Activated T-cell treated with anti-CD3 and anti-CD28 coated beads for 48 hours (primary cell): Measurements from ENCODE around the gene JUNB.

ENCODE experiments used
- DNase-seq: peaks from one replicate; pipeline ENCODE4 v3.0.0-alpha.2; 2020; ENCODE audit warnings: low read depth

Gene JUNB

DNA sequence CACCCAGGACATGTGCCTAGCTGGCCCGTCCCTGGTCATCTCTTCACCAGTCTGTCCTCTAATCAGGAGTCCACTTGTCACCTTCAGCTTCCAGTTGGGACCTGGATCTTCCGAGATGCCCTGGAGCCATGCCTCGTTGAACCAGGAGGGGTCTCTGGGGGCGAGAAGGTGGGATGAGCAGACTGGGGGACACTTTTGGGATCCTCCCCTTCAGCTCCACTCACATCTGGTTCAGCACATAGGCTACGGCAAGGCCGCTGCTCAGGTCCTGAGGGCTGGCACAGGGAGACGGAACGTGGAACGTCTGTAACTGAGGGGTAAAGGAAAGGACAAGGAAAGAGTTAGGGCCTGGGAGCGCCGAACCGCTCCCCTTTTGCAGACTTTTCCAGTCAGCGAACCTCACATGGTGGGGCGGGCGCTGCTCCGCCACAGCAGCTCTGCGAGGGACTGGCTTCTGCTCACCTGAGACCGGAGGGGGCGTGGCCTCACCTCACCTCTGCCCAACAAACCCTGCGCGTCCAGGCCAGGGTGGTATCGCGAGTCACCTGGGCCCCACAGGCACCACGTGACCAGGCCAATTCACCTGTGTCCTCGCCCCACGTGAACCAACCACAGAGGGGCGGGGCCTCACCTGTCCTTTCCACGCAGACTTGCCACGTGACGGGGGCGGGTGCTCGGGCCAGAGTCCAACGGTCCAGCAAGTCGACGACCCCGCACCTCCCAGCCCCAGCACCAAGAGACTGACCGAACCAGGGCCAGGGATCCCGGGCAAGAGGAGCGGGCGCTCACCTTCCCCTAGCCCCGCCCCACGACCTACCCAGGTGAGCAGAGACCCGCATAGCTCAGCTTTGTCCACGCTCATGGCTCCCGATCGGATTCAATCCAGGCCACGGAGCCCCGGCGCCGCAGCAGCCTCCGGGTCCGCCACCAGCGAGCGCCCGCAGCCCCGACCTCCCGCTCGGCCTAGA lies 16.4 kb upstream of the JUNB start, which contains the start of gene HOOK2:
TSS of gene HOOK2 (minus strand) at position 965 of the 968 bp plus-strand sequence. CDS start at position 862, 103 bp downstream.
- no peak for DNase-seq

GRCh38 chr19:12777217-12778016 lies 13.9 kb upstream of the JUNB start:
- DNase-seq, result peak; percentile 83

- no peak for DNase-seq
Measured at GRCh38 chr19:12778017-12778904, 13.0 kb upstream of the JUNB start.

DNA sequence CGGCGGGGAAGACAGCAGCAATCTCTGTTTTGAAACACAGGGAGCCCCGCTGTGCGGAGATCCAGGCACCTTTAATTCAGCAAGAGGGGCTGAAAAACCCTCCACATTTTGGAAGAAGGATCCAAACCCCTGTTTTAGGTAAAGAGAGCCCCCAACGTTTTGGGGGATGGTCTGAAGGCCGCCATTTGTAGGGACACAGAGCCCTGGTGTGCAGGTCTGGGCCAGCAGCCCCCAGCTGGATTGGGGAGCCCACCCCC lies 12.5 kb upstream of the JUNB start:
- DNase-seq, result no peak

DNA sequence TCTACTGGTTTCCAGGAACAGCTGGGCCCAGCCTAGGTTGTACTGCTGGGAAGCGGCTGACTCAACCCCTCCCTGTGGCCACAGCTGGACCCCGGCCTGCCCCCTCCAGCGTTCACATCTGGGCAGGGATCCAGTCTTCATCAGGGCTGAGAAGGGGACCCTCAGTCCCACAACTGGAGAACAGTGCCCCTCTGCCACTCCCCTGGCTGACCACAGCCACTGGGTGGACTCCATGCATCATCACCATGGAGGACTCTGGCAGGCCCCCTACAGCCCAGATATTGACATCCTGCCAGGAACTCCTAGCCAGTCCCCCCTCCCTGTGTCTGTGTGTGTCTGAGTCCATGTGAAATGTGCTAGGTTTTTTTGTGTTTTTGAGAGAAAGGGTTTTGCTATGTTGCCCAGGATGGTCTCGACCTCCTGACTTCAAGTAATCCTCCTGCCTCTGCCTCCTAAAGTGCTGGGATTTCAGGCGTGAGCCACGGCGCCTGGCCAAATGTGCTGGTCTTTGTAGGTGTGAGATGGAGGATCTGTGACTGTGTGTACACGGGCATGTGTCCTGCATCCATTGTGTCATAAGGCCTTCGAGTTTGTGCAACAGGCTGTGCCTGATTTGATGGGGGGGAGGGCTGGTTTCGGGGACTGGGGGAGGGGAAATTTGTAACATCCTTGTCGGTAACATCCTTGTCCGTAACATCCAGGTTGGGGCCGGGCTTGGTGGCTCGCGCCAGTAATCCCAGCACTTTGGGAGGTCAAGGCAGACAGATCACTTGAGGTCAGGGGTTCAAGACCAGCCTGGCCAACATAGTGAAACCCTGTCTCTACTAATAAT lies 11.9 kb upstream of the JUNB start:
- DNase-seq, result no peak

GRCh38 chr19:12782174-12782423 lies 9.2 kb upstream of the JUNB start:
- no peak for DNase-seq

- DNase-seq, result peak; percentile 89
Measured at GRCh38 chr19:12782424-12783290, 8.6 kb upstream of the JUNB start.

DNA sequence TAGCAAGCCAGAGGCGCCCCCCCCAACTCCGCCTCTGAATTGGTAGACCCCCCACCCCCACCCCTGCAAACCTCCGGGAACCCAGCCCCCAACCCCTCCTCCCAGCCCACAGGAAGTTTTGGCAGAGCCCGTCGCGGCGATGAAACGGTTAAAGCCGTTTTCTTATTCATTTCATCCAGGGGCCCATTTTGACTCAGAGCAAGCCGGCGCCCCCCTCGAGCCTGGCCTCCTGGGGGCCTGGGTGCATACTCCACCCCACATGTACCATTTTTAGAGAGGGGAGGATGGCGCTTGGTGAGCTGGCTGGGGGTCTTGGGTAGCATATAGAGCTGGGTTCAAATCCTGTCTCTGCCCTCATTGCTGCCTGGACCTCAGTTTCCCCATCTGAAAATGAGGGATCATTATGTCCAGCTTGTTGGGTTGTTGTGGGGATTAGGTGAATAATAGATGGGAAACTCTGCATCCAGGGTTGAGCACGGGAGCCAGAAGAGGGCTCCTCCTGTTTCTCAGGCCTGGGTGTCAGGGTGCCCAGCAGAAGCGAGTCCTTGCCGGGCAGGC lies 7.9 kb upstream of the JUNB start:
- no peak for DNase-seq

GRCh38 chr19:12783849-12784393 lies 7.4 kb upstream of the JUNB start:
- DNase-seq, result no peak

- DNase-seq, result no peak
Measured at GRCh38 chr19:12784394-12784870, 6.9 kb upstream of the JUNB start.

DNA sequence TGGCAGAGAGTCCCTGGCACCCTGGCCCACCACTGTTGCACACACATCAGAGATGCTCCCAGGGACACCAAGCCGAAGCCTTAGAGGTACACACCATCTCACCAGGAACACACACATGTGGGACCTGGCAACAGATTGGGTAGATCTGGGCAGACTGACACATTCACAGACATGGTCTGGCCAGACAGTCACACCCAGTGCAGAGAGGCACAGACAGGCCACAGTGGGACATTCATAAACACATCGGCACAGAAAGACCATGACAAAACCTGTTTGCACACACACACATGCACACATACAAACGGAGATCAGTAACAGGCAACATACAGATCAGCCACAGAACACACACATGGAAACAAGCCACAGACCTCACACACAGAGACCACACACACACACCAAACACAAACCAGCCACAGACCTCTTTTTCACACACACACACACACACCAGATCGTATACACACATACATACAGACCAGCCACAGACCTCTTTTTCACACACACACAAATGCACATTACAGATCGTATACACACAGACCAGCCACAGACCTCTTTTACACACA lies 6.3 kb upstream of the JUNB start:
- no peak for DNase-seq

- DNase-seq, result no peak
Measured at GRCh38 chr19:12785431-12786031, 5.8 kb upstream of the JUNB start.

- no peak for DNase-seq
Measured at GRCh38 chr19:12786141-12786870, 5.0 kb upstream of the JUNB start.

GRCh38 chr19:12786952-12787351 lies 4.3 kb upstream of the JUNB start:
- no peak for DNase-seq

- DNase-seq, result no peak
Measured at GRCh38 chr19:12787458-12787857, 3.8 kb upstream of the JUNB start.

DNA sequence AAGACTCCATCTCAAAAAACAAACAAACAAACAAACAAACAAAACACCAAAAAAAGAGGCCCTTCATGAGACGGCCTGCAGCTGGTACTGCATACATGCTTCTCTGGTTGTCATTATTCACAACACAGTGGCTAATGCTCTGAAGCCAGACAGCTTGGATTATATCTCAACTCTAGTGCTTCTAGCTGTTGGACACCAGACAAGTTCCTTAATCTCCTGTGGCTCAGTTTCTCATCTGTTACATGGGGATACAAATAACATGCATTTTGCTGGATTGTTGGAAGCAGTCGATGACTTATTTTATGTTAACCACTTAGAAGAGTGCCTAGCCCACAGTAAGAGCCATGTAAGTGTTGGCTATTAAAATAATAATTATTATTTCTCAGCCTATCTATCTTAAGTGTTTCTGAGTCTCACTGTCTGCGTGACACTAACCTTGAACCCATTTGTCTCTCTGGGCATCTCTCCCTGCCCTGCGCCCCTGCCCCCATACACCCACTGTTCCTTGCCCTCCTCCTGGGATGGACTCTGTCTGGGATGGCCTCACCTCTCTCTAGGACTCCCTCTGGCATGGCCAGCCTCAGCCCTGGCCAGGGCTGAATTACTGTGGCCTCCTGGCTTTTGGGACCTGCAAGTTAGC lies 3.1 kb upstream of the JUNB start:
- no peak for DNase-seq

DNA sequence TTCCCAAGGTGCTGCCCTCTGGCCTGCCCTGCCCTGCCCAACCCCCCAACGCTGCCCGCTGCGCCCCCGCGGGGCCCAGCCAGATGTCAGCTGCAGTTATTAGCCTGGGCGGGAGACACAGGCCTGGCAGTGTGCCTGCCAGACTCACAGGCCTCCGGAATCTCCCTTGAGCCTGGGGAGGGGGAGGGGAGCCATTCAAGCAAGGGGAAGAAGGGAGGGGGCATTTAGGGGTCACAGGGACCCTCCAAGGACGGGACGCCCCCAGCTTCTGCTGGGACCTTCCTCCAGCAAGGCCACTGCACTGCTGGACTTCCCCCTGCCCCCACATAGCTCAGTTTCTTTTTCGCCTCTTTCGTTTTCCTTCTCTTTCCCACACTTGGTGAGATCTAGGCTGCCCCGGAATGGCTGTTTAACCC lies 2.6 kb upstream of the JUNB start:
- DNase-seq, result no peak
